ENCODE data around the gene C16orf46.

C16orf46 gene

DNA sequence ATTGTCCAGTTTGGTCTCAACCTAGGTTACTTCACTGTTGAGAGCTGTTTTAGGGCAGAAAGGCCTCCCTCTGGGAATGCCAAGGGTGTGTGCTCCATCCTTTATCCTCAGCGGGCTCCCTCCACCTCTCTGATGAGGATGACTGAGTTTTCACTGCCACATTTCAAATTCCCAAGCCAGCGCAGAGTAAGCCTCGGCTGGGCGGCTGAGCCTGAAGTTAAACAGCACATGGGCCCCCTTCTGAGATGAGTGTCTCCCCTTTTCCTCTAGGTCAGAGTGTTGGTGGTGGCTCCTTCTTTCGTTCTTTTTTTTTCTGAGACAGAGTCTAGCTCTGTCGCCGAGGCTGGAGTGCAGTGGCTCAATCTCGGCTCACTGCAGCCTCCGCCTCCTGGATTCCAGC is 24.7 kb upstream of the C16orf46 start:
- Histone ChIP-seq H3K27ac (ENCODE audit: low read length) (no peak overlapping the region), H3K4me3 (ENCODE audit: low read length in 2 of 2) (no peak overlapping the region), H3K27me3 (ENCODE audit: control insufficient read depth in 1 of 2, insufficient read depth in 2 of 2, low read length in 2 of 2) (no peaks in the 10 kb centered on the region), H3K9ac (ENCODE audit: low read length in 2 of 2) (no peak overlapping the region), H3K9me3 (ENCODE audit: control insufficient read depth in 2 of 2, low read length in 2 of 2) (no peaks in the 10 kb centered on the region), H3K4me1 (ENCODE audit: control insufficient read depth, insufficient read depth, low read length) (peaks cover 2% of the 10 kb centered on the region), H3K36me3 (ENCODE audit: control insufficient read depth in 2 of 2, insufficient read depth in 2 of 2, low read length in 2 of 2) (no peaks in the 10 kb centered on the region)

GRCh38 chr16:81099958-81100357 is 22.9 kb upstream of the C16orf46 start:
- Histone ChIP-seq H3K4me1 (ENCODE audit: control insufficient read depth, insufficient read depth, low read length) (peaks cover 5% of the 10 kb centered on the region), H3K9ac (ENCODE audit: low read length in 2 of 2) (no peak overlapping the region), H3K36me3 (ENCODE audit: control insufficient read depth in 2 of 2, insufficient read depth in 2 of 2, low read length in 2 of 2) (no peaks in the 10 kb centered on the region)

DNA sequence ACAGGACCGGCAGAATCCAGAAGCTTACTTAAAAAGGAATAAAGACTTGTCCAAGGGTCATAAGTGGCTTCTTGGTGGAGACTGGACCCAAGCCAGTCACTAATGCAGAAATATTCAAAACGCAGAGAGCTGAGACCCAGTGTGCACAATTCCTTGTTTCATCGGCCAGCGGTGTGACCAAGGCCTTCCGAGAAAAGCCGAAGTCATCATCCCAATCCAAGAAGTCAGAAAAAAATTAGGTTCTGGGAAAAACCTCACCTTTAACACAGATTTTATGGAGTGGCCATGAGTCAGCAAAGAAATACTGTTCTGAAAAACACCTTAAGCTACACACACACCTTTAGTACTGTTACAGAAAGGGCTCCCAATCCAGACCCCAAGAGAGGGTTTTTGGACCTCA is 20.2 kb upstream of the C16orf46 start:
- Histone ChIP-seq H3K36me3 (ENCODE audit: control insufficient read depth in 2 of 2, insufficient read depth in 2 of 2, low read length in 2 of 2) (no peaks in the 10 kb centered on the region), H3K9ac (ENCODE audit: low read length in 2 of 2) (no peak overlapping the region), H3K27ac (ENCODE audit: low read length) (peak overlapping the region; percentile 49), H3K4me1 (ENCODE audit: control insufficient read depth, insufficient read depth, low read length) (peaks cover 5% of the 10 kb centered on the region), H3K9me3 (ENCODE audit: control insufficient read depth in 2 of 2, low read length in 2 of 2) (no peaks in the 10 kb centered on the region), H3K4me3 (ENCODE audit: low read length in 2 of 2) (no peak overlapping the region), H3K27me3 (ENCODE audit: control insufficient read depth in 1 of 2, insufficient read depth in 2 of 2, low read length in 2 of 2) (no peaks in the 10 kb centered on the region)

More at GRCh38 chr16:81099958-81100357, 22.9 kb upstream of the C16orf46 start:
- no peak overlapping the region for H3K27ac ChIP-seq (ENCODE audit: low read length)
- no peaks in the 10 kb centered on the region for H3K9me3 ChIP-seq (ENCODE audit: control insufficient read depth in 2 of 2, low read length in 2 of 2)
- H3K27me3 ChIP-seq (ENCODE audit: control insufficient read depth in 1 of 2, insufficient read depth in 2 of 2, low read length in 2 of 2) = no peaks in the 10 kb centered on the region
- H3K4me3 ChIP-seq (ENCODE audit: low read length in 2 of 2) = no peak overlapping the region

GRCh38 chr16:81096715-81097208 is 19.7 kb upstream of the C16orf46 start:
- H3K9ac ChIP-seq (ENCODE audit: low read length in 2 of 2) = no peak overlapping the region
- no peaks in the 10 kb centered on the region for H3K9me3 ChIP-seq (ENCODE audit: control insufficient read depth in 2 of 2, low read length in 2 of 2)

GRCh38 chr16:81095953-81096714 is 19.1 kb upstream of the C16orf46 start, which contains the start of gene GCSH:
GCSH (minus strand) TSS chr16:81096395; CDS start chr16:81096278, 117 bp downstream.
- no peaks in the 10 kb centered on the region for H3K9me3 ChIP-seq (ENCODE audit: control insufficient read depth in 2 of 2, low read length in 2 of 2)
- no peaks in the 10 kb centered on the region for H3K27me3 ChIP-seq (ENCODE audit: control insufficient read depth in 1 of 2, insufficient read depth in 2 of 2, low read length in 2 of 2)
- peak within 1 kb of the TSS; percentile 57 to 83 for H3K4me3 ChIP-seq (ENCODE audit: low read length in 2 of 2)
- H3K9ac ChIP-seq (ENCODE audit: low read length in 2 of 2) = peak within 1 kb of the TSS; percentile 36 to 51
- no peaks in the 10 kb centered on the region for H3K36me3 ChIP-seq (ENCODE audit: control insufficient read depth in 2 of 2, insufficient read depth in 2 of 2, low read length in 2 of 2)
- H3K4me1 ChIP-seq (ENCODE audit: control insufficient read depth, insufficient read depth, low read length) = peaks cover 5% of the 10 kb centered on the region
- H3K27ac ChIP-seq (ENCODE audit: low read length) = peak within 1 kb of the TSS; percentile 58

More at GRCh38 chr16:81096715-81097208, 19.7 kb upstream of the C16orf46 start:
- peak overlapping the region; percentile 44 to 69 for H3K4me3 ChIP-seq (ENCODE audit: low read length in 2 of 2)
- H3K36me3 ChIP-seq (ENCODE audit: control insufficient read depth in 2 of 2, insufficient read depth in 2 of 2, low read length in 2 of 2) = no peaks in the 10 kb centered on the region
- H3K4me1 ChIP-seq (ENCODE audit: control insufficient read depth, insufficient read depth, low read length) = peaks cover 5% of the 10 kb centered on the region
- H3K27me3 ChIP-seq (ENCODE audit: control insufficient read depth in 1 of 2, insufficient read depth in 2 of 2, low read length in 2 of 2) = no peaks in the 10 kb centered on the region
- H3K27ac ChIP-seq (ENCODE audit: low read length) = peak overlapping the region; percentile 49

DNA sequence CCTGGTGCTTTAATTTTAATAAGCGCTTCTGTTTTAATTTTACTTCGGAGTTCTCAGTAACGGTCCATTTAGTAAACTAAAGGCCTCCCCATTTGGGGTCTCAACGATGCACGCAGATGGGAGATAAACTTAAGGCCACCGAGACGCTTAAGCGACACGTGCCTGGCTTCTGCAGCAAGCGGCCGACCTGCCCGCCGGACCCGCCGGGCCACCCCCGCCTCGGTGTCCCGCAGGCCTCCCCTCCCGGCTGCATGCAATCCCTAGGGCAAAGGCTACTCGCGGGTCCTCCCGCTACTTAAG is 18.6 kb upstream of the C16orf46 start:
- no peaks in the 10 kb centered on the region for H3K36me3 ChIP-seq (ENCODE audit: control insufficient read depth in 2 of 2, insufficient read depth in 2 of 2, low read length in 2 of 2)
- H3K27ac ChIP-seq (ENCODE audit: low read length) = peak overlapping the region; percentile 58
- H3K9me3 ChIP-seq (ENCODE audit: control insufficient read depth in 2 of 2, low read length in 2 of 2) = no peaks in the 10 kb centered on the region
- peak overlapping the region; percentile 57 to 83 for H3K4me3 ChIP-seq (ENCODE audit: low read length in 2 of 2)
- H3K27me3 ChIP-seq (ENCODE audit: control insufficient read depth in 1 of 2, insufficient read depth in 2 of 2, low read length in 2 of 2) = no peaks in the 10 kb centered on the region
- H3K4me1 ChIP-seq (ENCODE audit: control insufficient read depth, insufficient read depth, low read length) = peaks cover 5% of the 10 kb centered on the region
- peak overlapping the region; percentile 36 to 51 for H3K9ac ChIP-seq (ENCODE audit: low read length in 2 of 2)

GRCh38 chr16:81094771-81095251 is 17.8 kb upstream of the C16orf46 start:
- H3K27ac ChIP-seq (ENCODE audit: low read length) = no peak overlapping the region
- H3K9ac ChIP-seq (ENCODE audit: low read length in 2 of 2) = no peak overlapping the region
- H3K27me3 ChIP-seq (ENCODE audit: control insufficient read depth in 1 of 2, insufficient read depth in 2 of 2, low read length in 2 of 2) = no peaks in the 10 kb centered on the region
- H3K4me1 ChIP-seq (ENCODE audit: control insufficient read depth, insufficient read depth, low read length) = peaks cover 5% of the 10 kb centered on the region
- no peaks in the 10 kb centered on the region for H3K9me3 ChIP-seq (ENCODE audit: control insufficient read depth in 2 of 2, low read length in 2 of 2)
- H3K4me3 ChIP-seq (ENCODE audit: low read length in 2 of 2) = peak overlapping the region in 1 of 2 donors; percentile 83
- H3K36me3 ChIP-seq (ENCODE audit: control insufficient read depth in 2 of 2, insufficient read depth in 2 of 2, low read length in 2 of 2) = no peaks in the 10 kb centered on the region

DNA sequence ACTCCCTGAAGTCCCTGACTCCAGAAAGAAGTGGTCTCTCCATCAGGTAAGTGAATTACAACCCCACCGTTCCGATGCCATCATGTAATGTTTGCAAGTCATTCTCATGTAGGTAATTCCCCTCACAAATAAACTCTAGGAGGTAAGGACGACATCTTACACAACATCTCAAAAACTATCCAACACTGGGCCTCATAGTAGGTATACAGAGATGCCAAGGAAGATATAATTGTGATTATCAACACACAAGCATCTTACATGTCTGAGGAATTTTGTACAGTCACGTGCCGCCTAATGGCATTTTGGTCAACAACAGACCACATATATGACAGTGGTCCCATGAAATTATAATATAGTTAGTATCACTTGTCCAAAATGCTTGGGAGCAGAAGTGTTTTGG is 11.8 kb upstream of the C16orf46 start:
- H3K27ac ChIP-seq (ENCODE audit: low read length) = no peak overlapping the region
- no peak overlapping the region for H3K9ac ChIP-seq (ENCODE audit: low read length in 2 of 2)
- no peaks in the 10 kb centered on the region for H3K36me3 ChIP-seq (ENCODE audit: control insufficient read depth in 2 of 2, insufficient read depth in 2 of 2, low read length in 2 of 2)
- no peaks in the 10 kb centered on the region for H3K9me3 ChIP-seq (ENCODE audit: control insufficient read depth in 2 of 2, low read length in 2 of 2)
- H3K4me1 ChIP-seq (ENCODE audit: control insufficient read depth, insufficient read depth, low read length) = no peaks in the 10 kb centered on the region
- no peak overlapping the region for H3K4me3 ChIP-seq (ENCODE audit: low read length in 2 of 2)
- H3K27me3 ChIP-seq (ENCODE audit: control insufficient read depth in 1 of 2, insufficient read depth in 2 of 2, low read length in 2 of 2) = no peaks in the 10 kb centered on the region

- no peak overlapping the region for H3K9ac ChIP-seq (ENCODE audit: low read length in 2 of 2)
- H3K9me3 ChIP-seq (ENCODE audit: control insufficient read depth in 2 of 2, low read length in 2 of 2) = no peaks in the 10 kb centered on the region
- H3K27me3 ChIP-seq (ENCODE audit: control insufficient read depth in 1 of 2, insufficient read depth in 2 of 2, low read length in 2 of 2) = no peaks in the 10 kb centered on the region
Measured at GRCh38 chr16:81081014-81081413, 4.0 kb upstream of the C16orf46 start.

DNA sequence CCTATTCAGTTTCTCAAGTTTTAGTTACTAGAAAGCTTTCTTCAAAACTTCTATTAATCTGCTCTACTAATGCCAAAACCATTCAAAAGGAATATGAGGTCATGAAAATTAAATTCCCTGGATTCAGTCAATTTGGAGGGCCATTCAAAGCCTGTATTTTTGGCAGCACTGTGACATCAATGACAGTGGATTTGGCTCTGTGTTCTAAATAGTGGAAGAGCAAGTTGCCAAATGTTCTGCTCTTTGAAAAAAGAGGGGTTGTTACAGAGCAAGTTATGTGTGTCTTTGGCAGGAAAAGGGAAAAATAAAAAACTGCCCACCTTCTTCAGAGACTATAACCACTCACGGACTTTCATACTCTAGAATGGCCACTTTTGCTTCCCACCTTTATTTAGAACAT is 3.2 kb upstream of the C16orf46 start:
- no peak overlapping the region for H3K9ac ChIP-seq (ENCODE audit: low read length in 2 of 2)
- H3K27me3 ChIP-seq (ENCODE audit: control insufficient read depth in 1 of 2, insufficient read depth in 2 of 2, low read length in 2 of 2) = no peaks in the 10 kb centered on the region
- H3K36me3 ChIP-seq (ENCODE audit: control insufficient read depth in 2 of 2, insufficient read depth in 2 of 2, low read length in 2 of 2) = no peaks in the 10 kb centered on the region

More at GRCh38 chr16:81081014-81081413, 4.0 kb upstream of the C16orf46 start:
- Histone ChIP-seq H3K27ac (ENCODE audit: low read length) (no peak overlapping the region), H3K36me3 (ENCODE audit: control insufficient read depth in 2 of 2, insufficient read depth in 2 of 2, low read length in 2 of 2) (no peaks in the 10 kb centered on the region), H3K4me3 (ENCODE audit: low read length in 2 of 2) (no peak overlapping the region), H3K4me1 (ENCODE audit: control insufficient read depth, insufficient read depth, low read length) (peaks cover 5% of the 10 kb centered on the region)

DNA sequence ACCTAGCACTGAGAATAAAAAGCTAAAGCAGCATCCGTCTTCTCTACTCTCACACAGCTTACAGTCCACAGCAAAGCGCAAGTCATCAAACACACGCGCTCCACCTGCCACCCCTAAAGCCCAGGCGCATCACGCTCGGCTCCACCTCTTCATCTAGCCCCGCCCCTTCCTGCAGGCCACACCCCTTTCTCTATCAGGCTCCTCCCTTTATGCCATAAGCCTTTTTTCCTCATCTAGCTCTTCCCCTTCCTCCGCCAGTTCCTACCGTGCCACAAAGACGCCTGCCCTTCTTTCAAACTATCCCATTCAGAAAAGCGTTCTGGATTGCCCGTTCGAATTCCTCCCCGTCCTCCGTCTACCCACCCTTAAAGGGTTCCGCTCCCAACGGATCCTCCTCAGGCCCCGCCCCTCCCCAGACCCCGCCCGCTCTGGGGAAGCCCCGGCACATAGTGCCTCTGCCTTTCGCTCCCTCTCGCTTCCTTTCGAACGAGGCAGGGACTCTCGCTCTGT is 417 bp downstream of the C16orf46 start:
- Histone ChIP-seq H3K4me1 (ENCODE audit: control insufficient read depth, insufficient read depth, low read length) (peaks cover 5% of the 10 kb centered on the region), H3K36me3 (ENCODE audit: control insufficient read depth in 2 of 2, insufficient read depth in 2 of 2, low read length in 2 of 2) (no peaks in the 10 kb centered on the region), H3K4me3 (ENCODE audit: low read length in 2 of 2) (peak overlapping the region; percentile 96 to 97), H3K9me3 (ENCODE audit: control insufficient read depth in 2 of 2, low read length in 2 of 2) (no peaks in the 10 kb centered on the region), H3K27me3 (ENCODE audit: control insufficient read depth in 1 of 2, insufficient read depth in 2 of 2, low read length in 2 of 2) (no peaks in the 10 kb centered on the region), H3K27ac (ENCODE audit: low read length) (peak overlapping the region; percentile 99), H3K9ac (ENCODE audit: low read length in 2 of 2) (peak overlapping the region; percentile 87 to 99)

More for the DNA sequence above, 3.2 kb upstream of the C16orf46 start:
- Histone ChIP-seq H3K9me3 (ENCODE audit: control insufficient read depth in 2 of 2, low read length in 2 of 2) (no peaks in the 10 kb centered on the region), H3K4me1 (ENCODE audit: control insufficient read depth, insufficient read depth, low read length) (peaks cover 5% of the 10 kb centered on the region), H3K27ac (ENCODE audit: low read length) (no peak overlapping the region), H3K4me3 (ENCODE audit: low read length in 2 of 2) (no peak overlapping the region)
